ENCODE results near the gene PLP2.

The PLP2 gene

GRCh38 chrX:49186125-49187027 is 14.7 kb downstream of the PLP2 start, which contains the start of gene PRICKLE3:
Gene PRICKLE3, minus strand, starts transcription at chrX:49186373. Its CDS starts 76 bp downstream, at chrX:49186297.
- no peak for DNase-seq (ENCODE audit: low read depth in 2 of 2)

GRCh38 chrX:49187028-49187394 is 15.3 kb downstream of the PLP2 start:
- DNase-seq (ENCODE audit: low read depth in 2 of 2), result no peak

- no peak for DNase-seq (ENCODE audit: low read depth in 2 of 2)
Observed at GRCh38 chrX:49187526-49187925, 15.8 kb downstream of the PLP2 start.

DNA sequence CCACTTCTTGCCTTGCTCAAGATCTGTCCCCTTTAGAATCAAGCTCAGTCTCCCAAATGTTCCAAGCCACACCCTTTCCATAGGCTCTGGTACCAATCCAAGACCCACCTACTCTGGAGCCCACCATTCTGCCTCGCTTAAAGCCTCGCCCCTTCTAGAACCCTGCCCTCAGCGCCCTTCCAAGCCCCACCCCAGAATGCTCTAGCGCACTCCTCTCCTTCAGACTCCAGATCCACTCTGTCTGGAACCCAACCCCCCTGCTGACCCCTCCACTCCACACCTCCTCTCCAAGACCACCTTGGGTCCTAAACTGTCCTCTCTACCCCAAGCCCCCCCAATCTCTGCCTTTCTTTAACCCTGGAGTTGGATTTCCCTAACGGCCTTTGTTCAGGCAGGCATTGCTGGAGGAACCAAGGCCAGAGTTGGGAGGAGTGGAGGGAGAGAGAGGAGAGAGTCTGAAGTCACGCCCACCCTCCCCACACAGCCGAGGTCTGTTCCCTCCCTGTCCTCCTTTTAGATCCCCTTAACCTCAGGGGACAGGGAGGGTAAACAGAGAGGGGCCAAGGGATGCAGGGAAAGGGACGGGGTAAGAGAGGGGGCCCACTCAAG is 16.9 kb downstream of the PLP2 start:
- no peak for DNase-seq (ENCODE audit: low read depth in 2 of 2)

DNA sequence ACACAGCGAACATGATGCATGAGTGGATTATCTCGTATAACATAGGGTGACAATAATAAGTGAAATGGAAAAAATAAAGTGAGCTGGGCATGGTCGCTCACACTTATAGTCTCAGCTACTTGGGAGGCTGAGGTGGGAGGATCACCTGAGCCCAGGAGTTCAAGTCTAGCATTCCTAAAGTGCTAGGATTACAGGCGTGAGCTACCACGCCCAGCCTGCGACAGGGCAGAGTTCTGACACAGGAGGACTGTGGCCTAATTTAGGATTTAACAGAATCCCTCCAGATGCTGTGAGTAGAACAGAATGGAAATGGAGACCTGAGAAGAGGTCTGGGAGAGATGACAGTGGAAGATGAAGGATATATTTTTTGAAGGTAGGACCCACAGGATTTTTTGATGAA is 17.9 kb downstream of the PLP2 start:
- no peak for DNase-seq (ENCODE audit: low read depth in 2 of 2)

DNA sequence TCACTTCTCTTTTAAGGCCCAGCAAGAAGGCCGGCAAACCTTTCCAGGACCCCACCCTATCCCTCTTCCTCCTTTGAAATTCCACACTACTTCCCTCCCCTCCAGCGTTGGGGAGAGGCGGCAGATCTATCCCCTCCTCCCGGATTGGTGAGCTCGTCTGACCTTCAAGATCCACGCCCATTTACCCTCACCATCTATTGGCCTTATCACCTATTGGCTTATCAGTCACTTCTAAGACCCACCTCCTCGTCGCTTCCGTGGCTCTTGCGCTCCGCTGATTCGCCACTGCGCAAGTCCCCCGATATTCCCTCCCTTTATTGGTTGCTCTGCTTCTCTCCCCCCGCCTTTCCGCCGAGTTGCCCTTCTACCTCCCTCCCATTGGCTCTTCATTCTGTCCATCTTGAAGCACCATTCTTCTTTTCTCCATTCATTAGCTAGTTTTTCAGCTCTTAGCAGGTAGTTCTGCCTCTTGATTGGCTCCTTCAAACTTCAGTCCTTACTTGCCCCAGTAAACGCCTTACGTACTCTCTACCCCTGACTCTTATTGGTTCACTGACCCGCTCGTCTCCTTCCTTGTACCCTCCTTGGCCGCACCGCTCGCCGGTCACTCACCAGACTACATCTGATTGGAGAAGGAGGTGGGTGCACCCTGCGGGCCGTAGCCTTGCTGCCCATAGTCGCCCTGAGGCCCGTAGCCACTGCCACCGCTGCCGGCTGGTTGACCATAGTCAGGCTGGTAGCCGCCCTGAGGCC is 19.3 kb downstream of the PLP2 start:
- DNase-seq (ENCODE audit: low read depth in 2 of 2), result peak in 1 of 2 donors; percentile 72

GRCh38 chrX:49191574-49192011 is 19.9 kb downstream of the PLP2 start:
- DNase-seq (ENCODE audit: low read depth in 2 of 2), result no peak

- no peak for DNase-seq (ENCODE audit: low read depth in 2 of 2)
Observed at GRCh38 chrX:49192722-49193328, 21.1 kb downstream of the PLP2 start.

- DNase-seq (ENCODE audit: low read depth in 2 of 2), result no peak
Observed at GRCh38 chrX:49193542-49193964, 21.9 kb downstream of the PLP2 start.

DNA sequence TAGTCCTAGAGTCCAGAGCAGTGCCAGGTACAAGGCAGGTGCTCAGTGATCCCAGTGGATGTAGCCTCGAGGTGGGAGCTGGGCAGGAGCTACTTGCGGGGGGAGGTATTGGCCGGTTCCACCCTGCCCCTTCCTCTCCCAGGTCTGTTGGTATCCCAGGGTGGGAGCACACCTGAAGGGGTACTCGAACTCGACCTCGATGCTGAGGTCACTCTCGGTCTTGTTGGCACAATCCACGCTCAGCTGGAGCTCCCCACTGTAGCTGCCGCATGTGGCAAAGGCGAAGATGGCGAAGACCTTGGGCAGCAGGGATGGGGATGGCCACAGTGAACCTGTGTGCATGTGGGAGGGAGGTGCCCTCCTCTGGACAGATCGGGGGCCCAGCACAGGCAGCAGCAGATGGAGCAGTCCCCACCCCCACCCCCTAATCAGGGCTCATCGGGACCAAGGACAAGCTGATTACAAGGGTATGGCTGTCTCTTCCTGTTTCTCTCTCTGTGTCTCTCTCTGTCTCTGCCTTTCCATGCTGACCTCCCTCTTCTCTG is 25.9 kb downstream of the PLP2 start:
- no peak for DNase-seq (ENCODE audit: low read depth in 2 of 2)

DNA sequence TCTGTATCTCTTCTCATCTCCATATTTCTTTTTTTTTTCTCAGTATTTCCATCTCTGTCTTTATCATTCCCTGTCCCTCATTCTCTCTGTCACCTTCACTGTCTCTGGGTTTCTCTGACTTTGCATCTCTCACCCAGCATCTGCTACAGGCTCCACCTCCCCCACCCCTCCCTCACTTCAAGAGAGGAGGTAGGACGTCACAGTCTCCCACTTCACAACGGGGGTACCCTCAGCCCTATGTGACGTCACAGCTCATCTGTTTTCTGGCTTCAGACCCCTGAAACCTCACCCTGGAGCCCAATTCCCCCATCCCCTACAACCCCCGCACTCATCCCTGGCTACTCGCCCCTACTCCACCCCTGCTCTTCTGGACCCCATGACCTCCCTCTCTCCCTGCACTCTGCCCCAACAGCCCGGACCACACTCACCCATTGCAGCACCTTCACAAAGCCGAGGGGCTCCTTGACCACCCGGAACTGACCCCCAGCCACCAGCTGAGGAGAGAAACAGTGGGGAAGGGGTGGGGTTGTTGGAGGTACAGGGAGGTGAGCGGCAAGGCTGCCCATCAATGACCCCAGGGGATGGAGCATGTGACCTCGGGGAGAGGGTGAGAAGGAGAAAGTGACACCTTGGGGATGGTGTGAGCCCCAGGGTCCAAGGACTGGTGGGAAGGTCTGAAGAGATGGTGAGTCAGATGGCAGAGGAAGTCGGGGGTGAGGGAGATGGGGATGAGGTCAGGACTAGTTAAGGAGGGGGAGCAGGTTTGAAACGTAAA is 27.0 kb downstream of the PLP2 start:
- no peak for DNase-seq (ENCODE audit: low read depth in 2 of 2)

DNA sequence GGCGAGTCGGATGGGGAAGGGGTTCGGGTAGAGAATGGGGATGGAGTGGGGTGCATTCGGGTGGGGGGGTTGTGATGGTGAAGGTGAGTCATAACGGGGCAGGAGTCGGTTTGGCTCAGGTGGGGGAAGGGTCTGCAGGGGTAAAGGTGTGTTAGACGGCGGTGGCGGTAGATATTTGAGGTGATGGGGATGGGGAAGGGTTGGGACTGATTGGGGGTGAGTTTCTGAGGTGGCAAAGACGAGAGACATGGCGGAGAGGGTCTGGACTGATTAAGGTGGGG is 27.6 kb downstream of the PLP2 start:
- no peak for DNase-seq (ENCODE audit: low read depth in 2 of 2)

DNA sequence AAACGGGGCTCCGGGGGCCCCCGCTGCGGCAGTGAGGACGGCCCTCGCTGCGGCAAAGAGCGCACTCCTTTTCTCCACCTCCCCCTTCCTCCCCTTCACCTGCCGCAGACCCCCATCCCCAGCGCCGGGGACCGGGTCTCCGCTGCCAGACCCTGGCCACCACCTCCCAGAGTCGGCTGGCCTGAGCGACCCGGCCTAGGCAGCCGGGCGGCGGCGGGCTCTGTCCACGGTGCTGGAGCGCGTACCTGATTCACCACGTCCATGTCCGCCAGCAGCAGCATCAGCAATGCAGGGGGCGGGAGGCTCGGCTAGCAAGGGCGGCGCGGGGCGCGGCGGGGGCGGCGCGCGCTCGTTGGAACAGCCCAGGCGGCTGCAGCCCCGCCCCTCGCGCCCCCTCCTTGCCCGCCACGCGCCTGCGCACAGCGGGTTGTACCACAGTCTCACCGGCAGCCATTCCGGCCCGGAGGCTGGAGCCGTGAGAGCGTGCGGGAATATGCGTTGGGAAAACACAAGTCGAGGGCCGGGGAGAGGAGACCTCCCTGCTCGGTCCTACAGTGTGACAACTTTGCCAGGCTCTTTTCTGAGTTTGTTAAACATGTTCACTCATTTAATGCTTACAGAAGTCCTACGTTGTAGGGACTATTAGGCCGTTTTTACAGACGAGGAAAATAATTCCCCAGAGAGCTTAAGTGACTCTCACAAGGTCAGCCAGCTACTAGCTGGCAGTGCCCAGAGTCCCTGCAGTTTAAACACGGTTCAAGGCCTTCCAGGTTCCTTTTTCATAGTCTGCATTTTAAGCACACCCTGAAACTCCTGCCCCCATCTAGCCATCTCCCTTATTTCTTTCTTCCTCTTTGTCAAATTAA is 28.4 kb downstream of the PLP2 start, which contains the start of gene SYP:
Gene SYP (minus strand): TSS at position 288 of the 866 bp plus-strand sequence. CDS start 7 bp downstream, at position 281.
- DNase-seq (ENCODE audit: low read depth in 2 of 2), result peak; percentile 70 to 76

DNA sequence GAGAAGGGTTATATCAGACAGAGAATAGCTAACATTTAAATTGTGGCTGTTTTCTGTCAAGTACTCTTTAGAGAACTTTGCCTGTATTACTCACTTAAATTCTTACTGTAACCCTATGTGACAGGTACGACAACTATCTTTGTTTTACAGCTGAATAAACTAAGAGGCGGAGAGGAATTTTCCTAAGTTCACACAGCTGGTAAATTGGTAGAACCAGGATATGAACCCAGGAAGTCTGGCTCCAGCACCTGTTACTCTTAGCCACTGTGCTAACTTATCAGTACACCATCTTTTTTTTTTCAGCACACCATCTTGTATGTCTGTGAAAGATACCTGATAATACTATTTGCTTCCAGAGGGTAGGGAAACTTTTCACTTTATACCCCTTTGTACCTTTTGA is 30.3 kb downstream of the PLP2 start:
- DNase-seq (ENCODE audit: low read depth in 2 of 2), result no peak

GRCh38 chrX:49203536-49203935 is 31.8 kb downstream of the PLP2 start:
- DNase-seq (ENCODE audit: low read depth in 2 of 2), result no peak

DNA sequence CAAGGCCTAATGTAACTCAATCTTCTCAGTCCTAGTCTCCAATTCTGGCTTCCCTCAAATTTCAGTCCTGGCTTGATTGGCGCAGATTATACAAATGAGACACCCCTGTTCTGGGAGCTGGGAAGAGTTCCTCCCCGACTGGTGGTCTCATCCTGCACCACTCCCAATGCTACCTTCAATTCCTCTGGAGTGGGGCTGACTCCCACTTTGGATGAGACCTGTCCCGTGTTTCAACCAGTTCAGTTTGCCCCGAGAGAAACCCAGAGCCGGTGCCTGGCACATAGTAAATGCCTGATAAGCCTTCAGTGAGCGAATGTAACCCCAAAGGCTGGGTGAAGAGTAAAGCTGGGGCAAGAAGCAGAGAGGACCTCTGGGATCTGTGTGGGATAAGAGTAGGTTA is 32.3 kb downstream of the PLP2 start:
- no peak for DNase-seq (ENCODE audit: low read depth in 2 of 2)

GRCh38 chrX:49204709-49205108 is 33.0 kb downstream of the PLP2 start:
- DNase-seq (ENCODE audit: low read depth in 2 of 2), result no peak

DNA sequence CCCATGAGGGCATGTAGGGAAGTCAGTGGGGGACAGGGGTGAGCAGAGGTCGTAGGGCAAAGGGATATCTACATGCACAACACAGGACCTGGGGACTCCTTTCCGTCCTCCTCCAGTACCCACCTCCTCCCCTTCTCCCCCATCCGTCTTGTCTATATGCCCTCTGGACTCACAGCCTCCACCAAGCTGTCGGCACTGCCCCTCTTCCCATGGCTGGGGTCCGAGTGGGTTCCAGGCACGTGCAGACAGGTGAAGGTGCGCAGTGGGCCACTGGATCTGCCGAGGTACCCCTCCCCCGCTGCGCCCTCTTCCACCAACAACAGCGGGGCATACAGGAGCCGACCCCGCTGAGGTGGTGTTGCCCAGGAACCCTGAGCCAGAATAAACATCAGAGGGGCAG is 33.7 kb downstream of the PLP2 start:
- no peak for DNase-seq (ENCODE audit: low read depth in 2 of 2)

DNA sequence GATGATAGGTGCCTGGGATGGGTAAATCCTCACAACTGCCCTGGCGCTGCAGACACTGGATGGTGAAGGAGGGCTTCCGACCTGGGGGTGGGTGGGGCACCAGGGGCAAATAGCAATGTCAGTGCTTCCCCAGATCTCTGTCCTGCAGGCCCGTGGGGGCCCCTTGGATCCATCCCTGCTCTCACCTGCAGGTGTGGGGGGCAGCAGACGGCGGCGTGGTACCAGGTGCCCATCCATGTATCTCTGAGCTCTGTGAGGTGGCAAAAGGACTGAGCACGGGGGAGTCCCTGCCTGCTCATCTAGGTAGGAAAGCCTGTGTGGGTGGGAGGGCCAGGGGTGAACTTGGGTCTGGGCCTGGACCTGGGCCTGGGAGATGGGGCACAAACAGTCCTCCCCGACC is 34.8 kb downstream of the PLP2 start:
- DNase-seq (ENCODE audit: low read depth in 2 of 2), result no peak

DNA sequence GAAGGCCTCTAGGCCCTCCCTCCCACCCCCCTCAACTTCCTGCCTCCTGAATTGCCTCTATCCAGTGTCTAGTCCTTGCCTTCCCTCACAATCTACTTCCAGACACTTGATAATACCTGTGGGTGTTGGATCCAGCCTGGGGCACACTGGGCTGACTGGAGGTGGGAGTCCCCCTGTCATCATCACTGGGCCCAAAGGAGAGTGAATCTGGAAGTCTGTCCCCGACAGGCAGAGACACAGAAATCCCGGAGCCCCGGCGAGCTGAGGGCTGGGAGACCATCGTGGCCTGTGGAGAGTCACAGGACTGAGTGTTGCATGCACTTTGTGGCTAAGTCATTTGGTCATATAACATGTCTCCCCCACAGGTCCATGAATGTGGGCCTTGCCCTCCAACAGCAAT is 36.7 kb downstream of the PLP2 start:
- DNase-seq (ENCODE audit: low read depth in 2 of 2), result no peak
